Measurements from ENCODE around the gene TNS3. TPM values are rescaled to one million over a fixed set of nuclear protein-coding genes. Genes with fewer than 3 reads are reported as not detected.

The TNS3 gene
- total and polyA plus RNA-seq, 2 of the 13 experiments (the other 11 are each of a cell fraction or from before 2014, with no cell fraction given) = 52.9 to 55.7 TPM

DNA sequence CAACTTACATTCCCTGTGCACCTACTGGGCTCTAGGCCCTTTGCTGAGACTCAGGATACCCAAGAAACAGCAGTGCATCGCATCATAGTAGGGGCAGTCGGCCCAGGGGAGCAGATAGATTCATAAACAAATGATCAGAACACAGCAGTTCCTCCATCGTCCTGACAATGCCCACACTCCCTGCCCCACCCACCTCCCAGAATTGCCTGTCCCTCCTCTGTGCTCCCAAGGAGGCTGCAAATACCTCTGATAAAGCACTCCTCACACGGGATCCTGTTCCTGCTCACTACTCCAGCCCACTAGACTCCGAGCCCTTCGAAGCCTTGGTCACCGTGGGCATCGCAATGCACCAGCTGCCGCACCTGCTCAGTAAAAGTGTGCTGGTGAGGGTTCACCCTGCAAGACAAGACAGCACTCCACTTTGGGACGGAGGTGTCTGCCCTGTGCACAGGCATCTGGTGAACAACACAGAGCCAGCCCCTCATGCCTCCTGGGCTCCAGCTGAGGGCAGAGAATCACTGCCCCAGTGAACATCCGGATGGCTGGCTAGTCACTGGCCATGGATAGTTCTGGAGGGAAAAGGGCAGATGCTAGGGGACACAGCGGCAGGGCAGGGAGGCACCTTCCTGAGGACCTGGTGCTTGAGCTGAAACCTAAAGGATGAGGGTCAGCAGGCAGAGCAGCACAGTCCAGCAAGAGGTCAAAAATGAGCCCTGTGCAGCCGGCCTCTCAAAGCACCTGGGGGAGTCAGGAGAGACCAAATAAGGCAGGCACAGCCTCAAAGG is 60.7 kb downstream of the TNS3 start:
- CTCF ChIA-PET (ENCODE audit: low intra/inter-chr PET ratio, low total read pairs) = no interaction called here
- Histone ChIP-seq H4K20me1 (ENCODE audit: insufficient read depth, low read length) (peaks cover 44% of the 10 kb centered on the region), H3K27ac (ENCODE audit: extremely low read length, insufficient read depth, low read length) (peak overlapping the region; percentile 43), H3K36me3 (replicated peaks in 1 of 2; ENCODE audit: control insufficient read depth in 1 of 2, insufficient read depth in 2 of 2, low read length in 2 of 2) (peaks cover 16 to 64% of the 10 kb centered on the region in 2 experiments), H3K9me3 (ENCODE audit: low read length) (no peaks in the 10 kb centered on the region), H3K79me2 (ENCODE audit: insufficient read depth, low read length) (peaks cover 83% of the 10 kb centered on the region), H2AFZ (ENCODE audit: low read length) (no peak overlapping the region), H3K4me1 (ENCODE audit: insufficient read depth, low read length) (peaks cover 59% of the 10 kb centered on the region), H3K9ac (ENCODE audit: insufficient read depth, low read depth, low read length) (no peak overlapping the region), H3K27me3 (ENCODE audit: control insufficient read depth in 1 of 2, insufficient read depth in 2 of 2, low read length in 2 of 2) (no peaks in the 10 kb centered on the region), H3K4me2 (ENCODE audit: low read depth, low read length) (no peak overlapping the region), H3K4me3 (replicated peaks in 1 of 3; ENCODE audit: insufficient read depth in 1 of 3, low read depth in 2 of 3, low read length in 3 of 3) (no peak overlapping the region)
- intact Hi-C loops (cut with micrococcal nuclease; ENCODE audit: unreplicated experiment) (no loop called here), in situ Hi-C loops (cut with HindIII; ENCODE audit: extremely low pct_ligation_motif_present, low pct_unique_long_range_greater_than_20kb) (no loop called here)
- no peak for DNase-seq (ENCODE audit: low spot score)
- no TSS peak for BruUV-seq (replicated peaks)
- POLR2A ChIA-PET = interaction anchor here (0.5 kb wide), 1 partner anchor 63 kb away, joined by 3 read pairs; no protein-coding TSS in a partner anchor
- no peak for ATAC-seq
- FAIRE-seq = no peak
- WGBS (ENCODE audit: low lambda C conversion rate) = 88% methylated on average over 12 of the region's 13 CpGs
- TF ChIP-seq, protein P1, sequence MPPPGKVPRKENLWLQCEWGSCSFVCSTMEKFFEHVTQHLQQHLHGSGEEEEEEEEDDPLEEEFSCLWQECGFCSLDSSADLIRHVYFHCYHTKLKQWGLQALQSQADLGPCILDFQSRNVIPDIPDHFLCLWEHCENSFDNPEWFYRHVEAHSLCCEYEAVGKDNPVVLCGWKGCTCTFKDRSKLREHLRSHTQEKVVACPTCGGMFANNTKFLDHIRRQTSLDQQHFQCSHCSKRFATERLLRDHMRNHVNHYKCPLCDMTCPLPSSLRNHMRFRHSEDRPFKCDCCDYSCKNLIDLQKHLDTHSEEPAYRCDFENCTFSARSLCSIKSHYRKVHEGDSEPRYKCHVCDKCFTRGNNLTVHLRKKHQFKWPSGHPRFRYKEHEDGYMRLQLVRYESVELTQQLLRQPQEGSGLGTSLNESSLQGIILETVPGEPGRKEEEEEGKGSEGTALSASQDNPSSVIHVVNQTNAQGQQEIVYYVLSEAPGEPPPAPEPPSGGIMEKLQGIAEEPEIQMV (CRISPR knock-in tag; IDR thresholded peaks at IDR 0.05; ENCODE audit: low read depth) = no peak
- TF ChIP-seq, protein P2, sequence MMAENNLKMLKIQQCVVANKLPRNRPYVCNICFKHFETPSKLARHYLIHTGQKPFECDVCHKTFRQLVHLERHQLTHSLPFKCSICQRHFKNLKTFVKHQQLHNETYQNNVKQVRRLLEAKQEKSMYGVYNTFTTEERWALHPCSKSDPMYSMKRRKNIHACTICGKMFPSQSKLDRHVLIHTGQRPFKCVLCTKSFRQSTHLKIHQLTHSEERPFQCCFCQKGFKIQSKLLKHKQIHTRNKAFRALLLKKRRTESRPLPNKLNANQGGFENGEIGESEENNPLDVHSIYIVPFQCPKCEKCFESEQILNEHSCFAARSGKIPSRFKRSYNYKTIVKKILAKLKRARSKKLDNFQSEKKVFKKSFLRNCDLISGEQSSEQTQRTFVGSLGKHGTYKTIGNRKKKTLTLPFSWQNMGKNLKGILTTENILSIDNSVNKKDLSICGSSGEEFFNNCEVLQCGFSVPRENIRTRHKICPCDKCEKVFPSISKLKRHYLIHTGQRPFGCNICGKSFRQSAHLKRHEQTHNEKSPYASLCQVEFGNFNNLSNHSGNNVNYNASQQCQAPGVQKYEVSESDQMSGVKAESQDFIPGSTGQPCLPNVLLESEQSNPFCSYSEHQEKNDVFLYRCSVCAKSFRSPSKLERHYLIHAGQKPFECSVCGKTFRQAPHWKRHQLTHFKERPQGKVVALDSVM (CRISPR knock-in tag; IDR thresholded peaks at IDR 0.05) = no peak
- TF ChIP-seq RBM22 (optimal IDR thresholded peaks at IDR 0.05; ENCODE audit: low read length) (peak; percentile 43), ZNF543 (CRISPR knock-in tag; IDR thresholded peaks at IDR 0.05) (no peak), EED (CRISPR knock-in tag; IDR thresholded peaks at IDR 0.05) (no peak), STAG1 (CRISPR knock-in tag; IDR thresholded peaks at IDR 0.05) (no peak)
- TF ChIP-seq, protein P3, sequence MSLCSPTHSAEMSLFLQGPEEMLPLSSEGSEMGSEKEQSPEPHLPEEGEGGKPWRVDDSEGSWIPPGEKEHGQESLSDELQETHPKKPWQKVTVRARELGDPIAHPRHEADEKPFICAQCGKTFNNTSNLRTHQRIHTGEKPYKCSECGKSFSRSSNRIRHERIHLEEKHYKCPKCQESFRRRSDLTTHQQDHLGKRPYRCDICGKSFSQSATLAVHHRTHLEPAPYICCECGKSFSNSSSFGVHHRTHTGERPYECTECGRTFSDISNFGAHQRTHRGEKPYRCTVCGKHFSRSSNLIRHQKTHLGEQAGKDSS (CRISPR knock-in tag; IDR thresholded peaks at IDR 0.05; ENCODE audit: borderline replicate concordance, low read depth) = no peak
- TF ChIP-seq, protein P4, sequence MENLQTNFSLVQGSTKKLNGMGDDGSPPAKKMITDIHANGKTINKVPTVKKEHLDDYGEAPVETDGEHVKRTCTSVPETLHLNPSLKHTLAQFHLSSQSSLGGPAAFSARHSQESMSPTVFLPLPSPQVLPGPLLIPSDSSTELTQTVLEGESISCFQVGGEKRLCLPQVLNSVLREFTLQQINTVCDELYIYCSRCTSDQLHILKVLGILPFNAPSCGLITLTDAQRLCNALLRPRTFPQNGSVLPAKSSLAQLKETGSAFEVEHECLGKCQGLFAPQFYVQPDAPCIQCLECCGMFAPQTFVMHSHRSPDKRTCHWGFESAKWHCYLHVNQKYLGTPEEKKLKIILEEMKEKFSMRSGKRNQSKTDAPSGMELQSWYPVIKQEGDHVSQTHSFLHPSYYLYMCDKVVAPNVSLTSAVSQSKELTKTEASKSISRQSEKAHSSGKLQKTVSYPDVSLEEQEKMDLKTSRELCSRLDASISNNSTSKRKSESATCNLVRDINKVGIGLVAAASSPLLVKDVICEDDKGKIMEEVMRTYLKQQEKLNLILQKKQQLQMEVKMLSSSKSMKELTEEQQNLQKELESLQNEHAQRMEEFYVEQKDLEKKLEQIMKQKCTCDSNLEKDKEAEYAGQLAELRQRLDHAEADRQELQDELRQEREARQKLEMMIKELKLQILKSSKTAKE (CRISPR knock-in tag; IDR thresholded peaks at IDR 0.05; ENCODE audit: borderline replicate concordance) = 0 out of 2 replicates have a peak, but pooled peaks have one; percentile 20
- TF ChIP-seq, protein P5, sequence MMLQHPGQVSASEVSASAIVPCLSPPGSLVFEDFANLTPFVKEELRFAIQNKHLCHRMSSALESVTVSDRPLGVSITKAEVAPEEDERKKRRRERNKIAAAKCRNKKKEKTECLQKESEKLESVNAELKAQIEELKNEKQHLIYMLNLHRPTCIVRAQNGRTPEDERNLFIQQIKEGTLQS (CRISPR knock-in tag; IDR thresholded peaks at IDR 0.05) = no peak

Data from HepG2 (cell line).